Mesothelial cell of epicardium (in vitro differentiated cells): ENCODE data around the gene TICAM2. TPM values are rescaled to one million over a fixed set of nuclear protein-coding genes. Genes with fewer than 3 reads are reported as not detected.

Experiments used
- DNase-seq, 2 experiments: peaks; one replicate each; pipeline ENCODE4 v3.0.0; 2021; ENCODE audit warnings: low spot score in 2 of 2; ENCODE audit not compliant: unreplicated experiment in 2 of 2
- H3K27ac Mint-ChIP-seq: 2 replicates; pipeline ENCODE4 v1.8.0; 2021; ENCODE audit warnings: mixed read lengths
- H3K27me3 Mint-ChIP-seq: 2 replicates; pipeline ENCODE4 v1.8.0; 2021; ENCODE audit warnings: low read depth, mixed read lengths
- H3K36me3 Mint-ChIP-seq: 2 replicates; pipeline ENCODE4 v1.8.0; 2021; ENCODE audit warnings: mixed read lengths
- H3K4me1 Mint-ChIP-seq: 2 replicates; pipeline ENCODE4 v1.8.0; 2021; ENCODE audit warnings: mixed read lengths
- H3K4me3 Mint-ChIP-seq: 2 replicates; pipeline ENCODE4 v1.8.0; 2021; ENCODE audit warnings: mild to moderate bottlenecking, moderate library complexity, mixed read lengths
- H3K9me3 Mint-ChIP-seq: 2 replicates; pipeline ENCODE4 v1.8.0; 2021; ENCODE audit warnings: mixed read lengths
- CTCF ChIP-seq: fragments of 200-600 bp; sonication (generic); IDR thresholded peaks from one replicate; pipeline ENCODE4 v1.5.0; 2021; ENCODE audit warnings: antibody characterized with exemption; ENCODE audit not compliant: unreplicated experiment
- total RNA-seq: library from RNA; stranded (reverse); gene quantifications from 3 replicates; pipeline ENCODE4 v1.2.1, GENCODE V29; 2021

The TICAM2 gene
- total RNA-seq, 1 donor from 2014 or later: 2.1 TPM

- no peak for TF ChIP-seq CTCF
Measured at GRCh38 chr5:115568668-115569067, 33.6 kb downstream of the TICAM2 start.

GRCh38 chr5:115565233-115565632 is 37.0 kb downstream of the TICAM2 start:
- Mint-ChIP-seq H3K27me3 (no peaks in the 10 kb centered on the region), H3K4me3 (no peak overlapping the region), H3K9me3 (peaks cover 7% of the 10 kb centered on the region), H3K36me3 (no peaks in the 10 kb centered on the region), H3K27ac (no peak overlapping the region), H3K4me1 (no peaks in the 10 kb centered on the region)
- TF ChIP-seq CTCF: no peak
- no peak for DNase-seq

More at GRCh38 chr5:115568668-115569067, 33.6 kb downstream of the TICAM2 start:
- H3K27me3 Mint-ChIP-seq: peaks cover 1% of the 10 kb centered on the region
- H3K36me3 Mint-ChIP-seq: no peaks in the 10 kb centered on the region
- H3K4me3 Mint-ChIP-seq: no peak overlapping the region
- DNase-seq: no peak
- no peaks in the 10 kb centered on the region for H3K4me1 Mint-ChIP-seq
- no peaks in the 10 kb centered on the region for H3K9me3 Mint-ChIP-seq
- no peak overlapping the region for H3K27ac Mint-ChIP-seq

- Mint-ChIP-seq H3K4me3 (no peak overlapping the region), H3K9me3 (peaks cover 9% of the 10 kb centered on the region), H3K4me1 (peaks cover 8% of the 10 kb centered on the region), H3K27me3 (no peaks in the 10 kb centered on the region), H3K27ac (no peak overlapping the region), H3K36me3 (no peaks in the 10 kb centered on the region)
- no peak for DNase-seq
- no peak for TF ChIP-seq CTCF
Measured at GRCh38 chr5:115561176-115561575, 41.1 kb downstream of the TICAM2 start.

GRCh38 chr5:115559524-115559923 is 42.8 kb downstream of the TICAM2 start:
- DNase-seq: no peak
- Mint-ChIP-seq H3K36me3 (no peaks in the 10 kb centered on the region), H3K4me3 (no peak overlapping the region), H3K4me1 (peaks cover 8% of the 10 kb centered on the region), H3K27ac (no peak overlapping the region), H3K27me3 (no peaks in the 10 kb centered on the region), H3K9me3 (peaks cover 9% of the 10 kb centered on the region)
- TF ChIP-seq CTCF: no peak

GRCh38 chr5:115558388-115558956 is 43.8 kb downstream of the TICAM2 start:
- H3K4me1 Mint-ChIP-seq: peaks cover 8% of the 10 kb centered on the region
- H3K27me3 Mint-ChIP-seq: no peaks in the 10 kb centered on the region
- H3K36me3 Mint-ChIP-seq: no peaks in the 10 kb centered on the region
- H3K4me3 Mint-ChIP-seq: no peak overlapping the region
- peaks cover 9% of the 10 kb centered on the region for H3K9me3 Mint-ChIP-seq
- no peak for DNase-seq
- H3K27ac Mint-ChIP-seq: no peak overlapping the region
- no peak for TF ChIP-seq CTCF
